HUES6 (cell line): ENCODE results near the gene ARL6IP1.

Source experiments
- H3K27ac ChIP-seq: 2 replicates; pipeline ENCODE4 v1.7.0; 2013; ENCODE audit warnings: low read depth, mild to moderate bottlenecking, low read length, inconsistent platforms
- H3K27me3 ChIP-seq: 2 replicates; pipeline ENCODE4 v1.6.1; 2013; ENCODE audit warnings: low read length; ENCODE audit not compliant: control insufficient read depth, insufficient read depth
- H3K36me3 ChIP-seq: 2 replicates; pipeline ENCODE4 v1.6.1; 2013; ENCODE audit warnings: low read length; ENCODE audit not compliant: control insufficient read depth, insufficient read depth
- H3K4me1 ChIP-seq: 2 replicates; pipeline ENCODE4 v1.6.1; 2013; ENCODE audit warnings: low read length; ENCODE audit not compliant: control insufficient read depth, insufficient read depth
- H3K4me3 ChIP-seq: 2 replicates; pipeline ENCODE4 v1.5.1; 2013; ENCODE audit warnings: low read depth, low read length
- H3K9ac ChIP-seq: one replicate; pipeline ENCODE4 v1.6.1; 2013; ENCODE audit warnings: mild to moderate bottlenecking, low read length
- H3K9me3 ChIP-seq: 2 replicates; pipeline ENCODE4 v1.6.1; 2013; ENCODE audit warnings: low read depth, low read length; ENCODE audit not compliant: control insufficient read depth, insufficient read depth

The ARL6IP1 gene

GRCh38 chr16:18797746-18798145, 3.6 kb downstream of the ARL6IP1 start:
- no peak overlapping the region for H3K4me3 ChIP-seq
- peaks cover 11% of the 10 kb centered on the region for H3K4me1 ChIP-seq
- H3K27ac ChIP-seq = no peak overlapping the region
- H3K9me3 ChIP-seq = no peaks in the 10 kb centered on the region
- no peaks in the 10 kb centered on the region for H3K27me3 ChIP-seq
- no peak overlapping the region for H3K9ac ChIP-seq
- peaks cover 68% of the 10 kb centered on the region for H3K36me3 ChIP-seq

- H3K4me3 ChIP-seq = no peak overlapping the region
- H3K4me1 ChIP-seq = peaks cover 8% of the 10 kb centered on the region
- H3K27ac ChIP-seq = no peak overlapping the region
- no peaks in the 10 kb centered on the region for H3K9me3 ChIP-seq
- no peaks in the 10 kb centered on the region for H3K27me3 ChIP-seq
- H3K36me3 ChIP-seq = peaks cover 81% of the 10 kb centered on the region
- no peak overlapping the region for H3K9ac ChIP-seq
These were observed 5.0 kb downstream of the ARL6IP1 start for GRCh38 chr16:18796377-18796776.

DNA sequence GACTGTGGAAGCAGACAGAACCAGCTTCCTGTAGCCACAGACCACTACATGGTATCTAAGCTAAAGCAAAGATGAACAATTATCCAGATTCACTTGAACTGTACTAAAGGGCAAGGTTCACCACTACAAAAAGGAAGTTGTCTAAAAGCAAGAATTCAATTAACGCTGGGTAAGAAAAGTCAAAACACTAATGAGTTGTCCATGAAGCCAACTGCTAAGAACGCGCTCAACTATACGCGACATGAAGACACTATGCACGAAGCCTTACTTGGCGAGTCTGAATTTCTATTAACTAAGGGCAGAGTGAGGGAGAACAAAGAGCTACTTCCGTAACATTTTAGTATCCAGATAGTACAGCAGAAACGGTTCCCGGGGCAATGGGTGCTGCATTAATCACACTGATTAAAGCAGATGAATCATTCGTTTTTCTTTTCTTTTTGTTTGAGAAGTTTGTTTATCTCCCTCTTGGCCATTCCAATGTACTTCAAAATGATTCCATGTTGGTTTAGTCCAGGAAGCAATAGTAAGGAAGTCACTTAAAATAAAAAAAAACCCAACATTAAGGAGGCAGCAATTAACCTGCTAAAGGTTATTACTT, 8.4 kb downstream of the ARL6IP1 start:
- Histone ChIP-seq H3K9me3 (no peaks in the 10 kb centered on the region), H3K9ac (no peak overlapping the region), H3K27me3 (no peaks in the 10 kb centered on the region), H3K4me1 (0 out of 2 replicates have a peak, but pooled peaks cover 3% of the 10 kb centered on the region), H3K27ac (no peak overlapping the region), H3K4me3 (no peak overlapping the region), H3K36me3 (peaks cover 83% of the 10 kb centered on the region)

GRCh38 chr16:18789850-18790706, 11.3 kb downstream of the ARL6IP1 start, which contains the start of gene RPS15A:
RPS15A (minus strand) TSS chr16:18790334; CDS start chr16:18789113, 1,221 bp downstream.
- Histone ChIP-seq H3K27me3 (no peaks in the 10 kb centered on the region), H3K9me3 (no peaks in the 10 kb centered on the region), H3K4me1 (peaks cover 12% of the 10 kb centered on the region), H3K4me3 (peak within 1 kb of the TSS; percentile 81), H3K36me3 (peaks cover 85% of the 10 kb centered on the region), H3K9ac (peak within 1 kb of the TSS; percentile 98), H3K27ac (peak within 1 kb of the TSS; percentile 96)

DNA sequence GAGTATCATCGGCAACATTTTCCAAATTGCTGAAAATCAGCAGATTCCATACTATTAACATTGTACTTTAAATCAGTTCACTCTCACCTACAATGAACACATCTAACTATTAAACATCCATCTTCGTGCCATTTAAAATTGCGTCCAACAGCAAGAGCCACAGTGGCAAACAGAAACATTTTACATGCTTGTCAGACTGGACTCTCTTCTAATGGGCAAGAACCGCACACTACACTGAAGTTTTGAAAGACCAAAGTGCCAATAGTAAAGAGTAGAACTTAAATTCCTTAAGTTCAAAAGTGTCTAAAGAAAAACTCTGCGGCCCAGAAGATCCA, 11.9 kb downstream of the ARL6IP1 start:
- H3K4me3 ChIP-seq = peak overlapping the region; percentile 81
- H3K27ac ChIP-seq = peak overlapping the region; percentile 96
- no peaks in the 10 kb centered on the region for H3K27me3 ChIP-seq
- peak overlapping the region; percentile 98 for H3K9ac ChIP-seq
- peaks cover 12% of the 10 kb centered on the region for H3K4me1 ChIP-seq
- peaks cover 85% of the 10 kb centered on the region for H3K36me3 ChIP-seq
- H3K9me3 ChIP-seq = no peaks in the 10 kb centered on the region

GRCh38 chr16:18788828-18789514, 12.4 kb downstream of the ARL6IP1 start:
- H3K27ac ChIP-seq = peak overlapping the region; percentile 96
- H3K36me3 ChIP-seq = peaks cover 85% of the 10 kb centered on the region
- peak overlapping the region; percentile 98 for H3K9ac ChIP-seq
- no peaks in the 10 kb centered on the region for H3K9me3 ChIP-seq
- H3K4me1 ChIP-seq = peaks cover 12% of the 10 kb centered on the region
- no peaks in the 10 kb centered on the region for H3K27me3 ChIP-seq
- peak overlapping the region; percentile 81 for H3K4me3 ChIP-seq

- H3K27me3 ChIP-seq = no peaks in the 10 kb centered on the region
- no peak overlapping the region for H3K9ac ChIP-seq
- H3K9me3 ChIP-seq = no peaks in the 10 kb centered on the region
- peaks cover 75% of the 10 kb centered on the region for H3K36me3 ChIP-seq
- no peak overlapping the region for H3K27ac ChIP-seq
- no peak overlapping the region for H3K4me3 ChIP-seq
- peaks cover 12% of the 10 kb centered on the region for H3K4me1 ChIP-seq
These were observed 16.3 kb downstream of the ARL6IP1 start for GRCh38 chr16:18784917-18785623.

DNA sequence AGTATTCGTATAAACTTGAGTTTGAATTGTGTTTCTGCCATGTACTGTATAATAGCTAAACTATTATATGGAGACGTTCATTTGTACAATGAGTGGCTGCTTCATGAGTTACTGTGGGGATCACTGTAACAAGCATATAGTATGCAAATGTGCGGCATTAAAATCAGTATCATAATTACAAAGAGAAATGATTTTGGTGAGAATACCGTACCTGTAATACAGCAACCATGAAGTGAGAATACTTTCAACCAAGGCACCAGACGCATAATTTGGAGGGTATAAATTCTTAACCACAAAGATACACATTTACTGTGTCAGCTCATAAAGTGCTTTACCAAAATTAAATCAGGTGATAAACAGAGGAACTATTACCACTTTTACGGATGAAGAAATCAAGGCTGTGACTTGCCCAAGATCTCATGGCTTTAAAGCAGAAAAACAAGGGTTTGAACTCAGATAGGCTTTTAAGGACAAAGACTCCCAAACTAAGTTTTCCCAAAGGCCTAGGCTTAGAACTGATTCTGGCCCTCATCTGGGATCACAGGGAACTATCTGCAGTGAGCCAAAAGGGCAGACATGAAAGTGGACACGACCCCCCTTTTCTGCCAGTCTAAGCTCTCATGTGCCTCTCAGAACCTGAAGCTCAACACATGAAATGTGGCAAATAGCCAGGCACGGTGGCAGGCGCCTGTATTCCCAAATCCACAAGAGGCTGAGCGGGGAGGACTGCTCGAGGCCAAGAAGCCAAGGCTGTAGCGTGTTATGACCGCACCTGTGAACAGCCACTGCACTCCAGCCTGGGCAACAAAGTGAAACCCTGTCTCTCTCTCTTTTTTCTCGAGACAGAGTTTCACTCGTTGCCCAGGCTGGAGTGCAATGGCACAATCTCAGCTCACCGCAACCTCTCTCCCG, 17.7 kb downstream of the ARL6IP1 start:
- no peak overlapping the region for H3K4me3 ChIP-seq
- H3K4me1 ChIP-seq = peaks cover 12% of the 10 kb centered on the region
- no peaks in the 10 kb centered on the region for H3K9me3 ChIP-seq
- no peak overlapping the region for H3K9ac ChIP-seq
- no peaks in the 10 kb centered on the region for H3K27me3 ChIP-seq
- H3K27ac ChIP-seq = no peak overlapping the region
- H3K36me3 ChIP-seq = peaks cover 65% of the 10 kb centered on the region

DNA sequence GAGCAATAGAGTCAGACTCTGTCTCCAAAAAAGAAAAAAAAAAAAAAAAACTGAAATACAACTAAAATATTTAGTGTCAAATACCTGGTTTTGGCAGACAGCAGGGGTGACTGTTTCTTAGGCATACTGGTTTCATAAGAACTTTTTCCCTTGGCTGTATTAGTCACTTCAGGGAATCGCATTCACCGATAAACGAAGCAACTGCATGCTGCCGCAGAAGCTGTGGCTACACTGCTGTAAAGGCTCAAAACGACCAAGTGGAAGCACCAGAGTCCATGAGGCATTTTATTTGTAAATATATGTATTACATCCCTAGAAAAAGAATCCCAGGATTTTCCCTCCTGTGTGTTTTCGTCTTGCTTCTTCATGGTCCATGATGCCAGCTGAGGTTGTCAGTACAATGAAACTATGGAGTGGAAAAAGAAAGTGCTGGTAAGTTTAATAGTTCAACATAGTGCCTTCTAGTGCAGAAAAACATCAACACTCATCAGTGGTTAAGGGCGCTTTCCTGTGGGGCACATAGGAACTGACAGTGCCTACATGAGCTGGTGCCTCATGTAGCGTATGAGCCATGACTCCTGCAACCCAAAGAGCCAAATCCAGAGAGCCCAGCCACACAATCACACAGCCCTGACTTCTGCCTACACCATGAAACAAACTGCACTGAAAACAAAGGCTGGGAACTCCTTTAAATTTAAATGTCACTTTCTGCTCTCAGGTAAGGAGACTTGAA, 18.5 kb downstream of the ARL6IP1 start:
- no peaks in the 10 kb centered on the region for H3K9me3 ChIP-seq
- H3K27ac ChIP-seq = no peak overlapping the region
- peaks cover 57% of the 10 kb centered on the region for H3K36me3 ChIP-seq
- H3K4me1 ChIP-seq = peaks cover 8% of the 10 kb centered on the region
- H3K9ac ChIP-seq = no peak overlapping the region
- H3K4me3 ChIP-seq = no peak overlapping the region
- no peaks in the 10 kb centered on the region for H3K27me3 ChIP-seq
